HG02981 (cell line): ENCODE data around the gene CCL24.
"Not testable (repeated sequence)": the region's sequence is repeated elsewhere in the genome, so short reads cannot be mapped to it uniquely, and the experiment has no call there.

ENCODE experiments used
- ATAC-seq: cut with Tn5 transposase; IDR thresholded peaks from one replicate; pipeline ENCODE4 v1.9.1; 2021; ENCODE audit warnings: mild to moderate bottlenecking, moderate library complexity; ENCODE audit not compliant: unreplicated experiment

The CCL24 gene

DNA sequence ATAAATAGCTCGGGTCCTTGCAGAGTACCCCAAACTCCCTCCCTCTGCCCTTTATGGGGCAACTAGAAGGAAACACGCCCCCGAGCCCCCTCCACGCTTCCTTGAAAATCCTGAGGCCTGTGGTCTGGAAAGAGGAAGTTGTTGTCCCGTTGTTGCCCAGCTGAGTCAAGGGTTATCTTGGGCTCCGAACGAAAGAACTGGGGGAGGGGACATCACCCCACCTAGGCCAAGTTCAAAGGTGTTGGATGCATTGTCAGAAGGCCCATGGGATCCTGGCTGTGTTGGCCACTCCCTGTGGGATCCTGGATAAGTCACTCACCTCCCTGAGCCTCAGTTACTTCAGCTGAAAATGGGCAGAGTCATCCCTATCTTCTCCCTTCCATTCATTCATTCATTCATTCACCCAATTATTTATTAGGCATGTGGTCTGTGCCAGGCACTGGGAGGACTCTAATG, at the start of gene CCL24:
CCL24 (minus strand) TSS at position 26 of the 456 bp plus-strand sequence. CDS start 91 bp downstream, outside the sequence.
- no peak for ATAC-seq

GRCh38 chr7:75861636-75862035, 48.0 kb upstream of the CCL24 start:
- ATAC-seq, result no peak

GRCh38 chr7:75858410-75858809, 44.8 kb upstream of the CCL24 start:
- ATAC-seq, result no peak

GRCh38 chr7:75856536-75856935, 42.9 kb upstream of the CCL24 start:
- no peak for ATAC-seq

- ATAC-seq, result not testable (repeated sequence)
These were observed 41.3 kb upstream of the CCL24 start for GRCh38 chr7:75854813-75855345.

DNA sequence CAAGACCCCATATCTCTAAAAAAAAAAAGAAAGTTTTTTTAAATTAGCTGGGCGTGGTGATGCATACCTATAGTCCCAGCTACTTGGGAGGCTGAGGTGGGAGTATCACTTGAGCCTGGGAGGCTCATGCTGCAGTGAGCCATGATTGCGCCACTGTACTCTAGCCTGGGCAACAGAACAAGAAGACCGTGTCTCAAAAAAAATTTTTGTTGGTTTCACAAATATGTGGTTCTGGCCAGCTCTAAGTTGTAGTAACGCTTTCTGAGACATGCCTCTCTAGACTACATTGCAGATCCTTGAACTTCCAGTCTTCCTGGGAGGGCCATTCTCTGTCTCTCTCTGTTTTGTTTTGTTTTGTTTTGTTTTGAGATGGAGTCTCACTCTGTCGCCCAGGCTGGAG, 40.6 kb upstream of the CCL24 start:
- no peak for ATAC-seq

DNA sequence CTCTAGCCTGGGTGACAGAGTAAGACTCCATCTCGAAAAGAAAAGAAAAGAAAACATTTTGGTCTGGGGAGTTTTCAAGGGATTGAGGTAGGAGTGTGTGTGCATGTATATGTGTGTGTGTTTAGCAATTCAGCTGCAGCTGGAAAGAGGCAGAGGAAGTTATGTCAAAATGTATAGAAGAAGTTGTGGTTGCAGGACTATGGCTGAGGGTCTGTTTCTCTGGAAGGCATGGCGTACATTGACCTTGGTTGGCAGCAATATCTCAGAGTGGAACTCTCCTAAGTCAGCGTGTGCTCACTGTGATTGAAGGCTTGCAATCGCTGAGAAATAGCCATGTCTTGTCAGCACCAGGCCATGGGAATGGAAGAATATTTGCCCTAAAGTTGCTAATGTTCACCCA, 36.6 kb upstream of the CCL24 start:
- ATAC-seq, result no peak

GRCh38 chr7:75849573-75849972, 36.0 kb upstream of the CCL24 start:
- ATAC-seq, result no peak

- ATAC-seq, result no peak
These were observed 34.1 kb upstream of the CCL24 start for GRCh38 chr7:75847707-75848106.

DNA sequence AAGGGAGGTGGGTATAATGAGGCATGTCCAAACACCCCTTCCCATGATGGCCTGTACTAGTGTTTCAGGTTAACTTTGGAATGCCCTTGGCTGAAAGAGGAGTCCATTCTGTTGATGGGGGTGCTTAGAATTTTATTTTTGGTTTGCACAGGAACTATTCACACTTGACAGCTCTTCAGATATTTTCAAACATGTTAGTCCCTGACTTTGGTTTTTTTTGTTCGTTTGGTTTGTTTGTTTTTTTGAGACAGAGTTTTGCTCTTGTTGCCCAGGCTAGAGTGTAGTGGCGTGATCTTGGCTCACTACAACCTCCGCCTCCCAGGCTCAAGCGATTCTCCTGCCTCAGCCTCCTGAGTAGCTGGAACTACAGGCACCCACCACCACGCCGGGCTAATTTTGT, 31.5 kb upstream of the CCL24 start:
- not testable (repeated sequence) for ATAC-seq

DNA sequence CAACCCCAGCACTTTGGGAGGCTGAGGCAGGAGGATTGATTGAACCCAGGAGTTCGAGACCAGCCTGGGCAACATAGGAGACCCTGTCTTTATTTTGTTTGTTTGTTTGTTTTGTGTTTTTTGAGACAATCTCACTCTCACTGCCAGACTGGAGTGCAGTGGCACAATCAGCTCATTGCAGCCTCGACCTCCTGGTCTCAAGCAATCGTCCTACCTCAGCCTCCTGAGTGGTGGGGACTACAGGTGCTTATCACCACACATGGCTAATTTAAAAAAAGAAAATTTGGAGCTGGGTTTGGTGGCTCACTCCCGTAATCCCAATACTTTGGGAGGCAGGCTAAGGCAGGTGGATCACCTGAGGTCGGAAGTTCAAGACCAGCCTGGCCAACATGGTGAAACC, 30.6 kb upstream of the CCL24 start:
- ATAC-seq, result no peak

DNA sequence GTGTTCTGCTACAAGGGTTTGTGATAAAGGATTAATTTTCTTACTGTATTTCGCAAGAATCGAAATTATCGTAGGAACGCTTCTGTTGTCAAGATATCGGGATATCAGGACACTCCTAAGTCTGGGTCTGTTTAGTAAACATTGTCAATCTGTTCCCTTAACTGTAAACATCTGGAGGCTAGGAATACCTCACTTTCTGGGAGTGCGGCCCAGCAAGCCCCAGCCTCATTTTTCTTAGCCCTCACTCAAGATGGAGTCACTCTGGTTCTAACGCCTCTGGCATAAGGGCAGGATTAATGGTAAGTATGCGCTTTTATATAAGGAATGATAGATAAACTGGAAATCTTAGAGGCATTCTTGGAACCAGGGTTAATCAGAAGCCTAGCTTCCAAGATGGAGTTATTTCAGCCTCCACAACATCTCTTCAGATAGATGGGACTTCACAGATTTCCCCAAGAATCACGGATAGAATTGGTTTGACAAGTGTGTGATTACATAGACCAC, 30.1 kb upstream of the CCL24 start:
- ATAC-seq, result no peak

GRCh38 chr7:75842836-75843446, 29.3 kb upstream of the CCL24 start:
- peak; percentile 86 for ATAC-seq

- ATAC-seq, result no peak
These were observed 26.4 kb upstream of the CCL24 start for GRCh38 chr7:75840029-75840428.

GRCh38 chr7:75838281-75838930, 24.8 kb upstream of the CCL24 start:
- not testable (repeated sequence) for ATAC-seq

DNA sequence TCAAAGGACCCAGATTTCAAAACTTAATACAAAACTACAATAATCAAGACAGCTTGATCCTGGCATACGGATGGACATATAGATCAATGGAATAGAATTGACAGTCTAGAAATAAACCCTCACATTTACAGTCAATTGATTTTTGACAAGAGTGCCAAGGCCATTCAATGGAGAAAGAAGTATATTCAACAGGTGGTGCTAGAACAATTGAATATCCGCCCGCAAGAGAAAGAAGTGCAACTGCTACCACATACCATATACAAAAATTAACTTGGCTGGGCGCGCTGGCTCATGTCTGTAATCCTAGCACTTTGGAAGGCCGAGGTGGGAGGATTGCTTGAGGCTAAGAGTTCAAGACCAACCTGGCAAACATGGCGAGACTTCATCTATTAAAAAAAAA, 23.2 kb upstream of the CCL24 start:
- no peak for ATAC-seq

GRCh38 chr7:75835688-75836285, 22.2 kb upstream of the CCL24 start:
- ATAC-seq, result no peak

GRCh38 chr7:75833662-75834061, 20.1 kb upstream of the CCL24 start:
- ATAC-seq, result not testable (repeated sequence)

DNA sequence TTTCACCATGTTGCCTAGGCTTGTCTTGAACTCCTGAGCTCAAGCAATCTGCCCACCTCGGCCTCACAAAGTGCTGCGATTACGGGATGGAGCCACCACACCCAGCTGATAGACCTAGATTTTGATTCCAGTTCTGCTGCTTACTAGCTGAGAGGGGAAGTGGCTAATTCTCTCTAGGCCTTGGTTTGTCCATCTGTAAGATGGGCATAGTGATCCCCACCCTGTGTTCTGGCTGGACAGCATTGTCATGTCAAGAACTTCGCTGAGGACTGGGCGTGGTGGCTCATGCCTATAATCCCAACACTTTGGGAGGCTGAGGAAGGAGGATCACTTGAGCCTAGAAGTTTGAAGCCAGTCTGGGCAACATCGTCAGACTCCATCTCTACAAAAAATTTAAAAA, 17.4 kb upstream of the CCL24 start:
- ATAC-seq, result no peak

DNA sequence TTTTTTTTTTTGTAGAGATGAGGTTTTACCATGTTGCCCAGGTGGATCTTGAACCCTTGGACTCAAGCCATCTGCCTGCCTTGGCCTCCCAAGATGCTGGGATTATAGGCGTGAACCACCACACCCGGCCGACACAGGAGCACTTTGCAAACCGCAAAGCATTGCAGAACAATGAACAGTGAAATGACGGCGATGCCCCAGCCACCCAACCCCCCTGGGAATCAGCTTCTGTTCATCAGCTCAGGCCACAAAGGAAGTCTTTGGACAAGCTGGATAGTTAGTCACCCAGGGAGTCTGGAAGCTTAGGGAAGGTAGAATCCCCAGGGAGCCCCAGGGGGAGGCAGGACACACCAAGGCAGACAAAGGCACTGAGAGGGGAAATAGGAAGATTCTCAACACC, 16.1 kb upstream of the CCL24 start:
- ATAC-seq, result not testable (repeated sequence)

DNA sequence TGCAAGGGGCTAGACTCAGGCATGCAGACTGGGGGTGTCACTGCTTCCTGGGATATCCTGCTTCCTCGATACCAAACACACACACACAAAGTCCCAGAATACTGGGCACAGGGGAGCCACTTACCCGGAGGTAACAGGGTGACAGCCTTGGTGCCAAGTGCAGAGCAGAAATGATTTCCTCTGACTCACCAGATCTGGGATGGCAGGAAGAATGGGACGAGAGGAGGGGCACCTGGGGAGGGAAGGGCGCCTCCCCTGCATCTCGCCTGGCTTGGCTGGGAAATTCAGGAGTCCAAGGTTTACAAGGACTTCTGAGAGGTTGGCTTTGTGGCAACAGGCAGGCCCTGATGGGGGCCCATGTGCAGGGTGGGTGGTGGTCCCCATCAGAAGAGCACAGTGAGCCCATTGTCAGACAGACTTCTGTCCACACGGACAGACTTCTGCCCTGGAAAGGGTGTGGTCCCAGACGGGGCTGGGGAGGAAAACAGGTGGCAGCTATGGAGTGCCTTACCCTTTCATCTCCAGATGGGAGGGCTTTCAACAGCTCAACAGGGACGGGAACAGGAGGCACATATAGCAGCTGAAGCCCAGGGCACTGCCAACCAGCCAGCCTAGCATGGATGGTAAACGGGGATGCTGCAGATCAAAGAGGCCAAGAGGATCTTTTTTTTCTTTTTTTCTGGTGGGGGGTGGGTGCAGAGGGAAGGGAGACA, 9.7 kb upstream of the CCL24 start:
- no peak for ATAC-seq
